ENCODE measurements around the gene LHX3.

- TF ChIP-seq CTCF (conservative IDR thresholded peaks at IDR 0.05; ENCODE audit: low read depth, low read length) (no peak), EZH2 (IDR thresholded peaks at IDR 0.05; ENCODE audit: borderline replicate concordance, low read depth, low read length, poor library complexity, severe bottlenecking) (no peak)
These were observed 17.7 kb downstream of the LHX3 start for GRCh38 chr9:136187197-136187596.

Measured in A673 (cell line).